ENCODE results near the gene FHOD3.

DNA sequence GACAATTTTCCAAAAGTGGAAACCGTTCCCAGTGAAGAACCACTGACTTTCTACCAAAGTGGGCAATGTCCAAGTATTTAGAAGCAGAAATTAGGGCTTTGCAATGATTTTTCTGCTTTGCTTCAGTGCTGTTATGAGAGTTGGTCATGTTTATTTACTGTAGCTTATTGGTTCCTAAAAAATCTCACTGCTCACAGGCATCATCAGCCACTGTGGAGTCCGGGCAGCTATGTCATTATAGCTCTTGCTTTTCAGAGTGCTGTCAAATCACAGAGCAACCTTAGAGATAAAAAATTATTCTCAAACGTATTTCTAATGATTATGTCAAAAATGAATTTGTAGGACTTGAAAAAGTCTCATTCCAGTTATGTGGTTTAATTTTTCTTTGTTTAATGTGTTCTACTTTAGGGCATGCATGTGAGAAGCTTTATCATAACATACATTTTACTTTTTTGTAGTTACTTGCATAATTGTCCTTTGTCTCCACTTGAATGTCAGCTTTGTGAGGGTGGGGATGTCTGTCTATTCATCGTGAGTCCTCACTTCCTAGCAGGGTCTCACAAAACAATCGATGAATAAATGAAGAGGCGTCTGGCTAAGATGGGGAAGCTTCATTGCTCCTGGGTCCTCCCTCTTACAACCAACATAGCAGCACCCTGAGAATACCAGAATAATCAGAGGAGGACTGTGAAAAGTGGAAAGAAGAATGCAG lies 413.7 kb downstream of the FHOD3 start:
- TF ChIP-seq, protein P1, sequence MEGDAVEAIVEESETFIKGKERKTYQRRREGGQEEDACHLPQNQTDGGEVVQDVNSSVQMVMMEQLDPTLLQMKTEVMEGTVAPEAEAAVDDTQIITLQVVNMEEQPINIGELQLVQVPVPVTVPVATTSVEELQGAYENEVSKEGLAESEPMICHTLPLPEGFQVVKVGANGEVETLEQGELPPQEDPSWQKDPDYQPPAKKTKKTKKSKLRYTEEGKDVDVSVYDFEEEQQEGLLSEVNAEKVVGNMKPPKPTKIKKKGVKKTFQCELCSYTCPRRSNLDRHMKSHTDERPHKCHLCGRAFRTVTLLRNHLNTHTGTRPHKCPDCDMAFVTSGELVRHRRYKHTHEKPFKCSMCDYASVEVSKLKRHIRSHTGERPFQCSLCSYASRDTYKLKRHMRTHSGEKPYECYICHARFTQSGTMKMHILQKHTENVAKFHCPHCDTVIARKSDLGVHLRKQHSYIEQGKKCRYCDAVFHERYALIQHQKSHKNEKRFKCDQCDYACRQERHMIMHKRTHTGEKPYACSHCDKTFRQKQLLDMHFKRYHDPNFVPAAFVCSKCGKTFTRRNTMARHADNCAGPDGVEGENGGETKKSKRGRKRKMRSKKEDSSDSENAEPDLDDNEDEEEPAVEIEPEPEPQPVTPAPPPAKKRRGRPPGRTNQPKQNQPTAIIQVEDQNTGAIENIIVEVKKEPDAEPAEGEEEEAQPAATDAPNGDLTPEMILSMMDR (conservative IDR thresholded peaks at IDR 0.05; ENCODE audit: low read length): no peak
- no peak for TF ChIP-seq EZH2phosphoT487 (IDR thresholded peaks at IDR 0.05; ENCODE audit: borderline replicate concordance)
